Measurements from ENCODE around the gene EZR.

GRCh38 chr6:158796353-158796752, 22.8 kb downstream of the EZR start:
- no peak for TF ChIP-seq CTCF (IDR thresholded peaks at IDR 0.05)
- no peak for TF ChIP-seq POLR2A (IDR thresholded peaks at IDR 0.05)
